ENCODE data around the gene MAP4K4.

The MAP4K4 gene

DNA sequence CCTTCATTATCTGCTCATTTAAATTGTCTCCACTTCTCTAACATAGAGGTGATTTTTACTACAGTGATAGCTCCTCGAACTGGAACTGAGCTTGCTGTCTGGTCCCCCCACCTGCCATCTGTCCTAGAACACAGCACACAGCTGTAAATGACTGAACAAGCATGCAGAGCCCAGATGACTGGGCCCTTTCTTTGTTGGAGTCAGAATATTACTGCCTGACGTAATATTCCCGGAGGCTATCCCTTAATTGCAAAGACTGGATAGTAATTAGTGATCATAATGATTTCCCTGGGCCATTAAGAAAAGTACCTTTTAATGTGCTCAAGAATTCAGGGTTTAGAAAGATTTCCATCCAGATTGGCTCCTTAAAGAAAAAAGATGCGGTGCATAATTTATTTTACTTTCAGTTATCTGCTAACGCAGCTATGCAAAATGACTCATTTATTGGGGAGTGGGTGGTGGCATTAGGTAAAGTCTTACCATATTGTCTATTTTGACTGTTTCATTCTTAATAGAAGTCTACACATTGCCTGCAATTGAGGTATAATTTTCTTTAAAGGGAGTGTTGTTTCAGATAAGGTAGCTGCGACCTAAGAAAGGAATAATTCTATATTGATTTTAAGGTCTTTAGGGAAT, 84.4 kb downstream of the MAP4K4 start:
- no peak overlapping the region for H2AK5ac ChIP-seq (ENCODE audit: low read depth, low read length)
- DNase-seq (ENCODE audit: low spot score): no peak
- H3K27ac ChIP-seq (replicated peaks; ENCODE audit: low read length): no peak overlapping the region
- no peak overlapping the region for H2AFZ ChIP-seq (ENCODE audit: low read length)
- no peak overlapping the region for H3K23ac ChIP-seq (ENCODE audit: low read depth, low read length, poor library complexity)
- H3K9ac ChIP-seq (ENCODE audit: low read depth, low read length, poor library complexity): no peak overlapping the region
- WGBS, 2 donors (ENCODE audit: extremely low coverage in 2 of 2, insufficient read length in 2 of 2, insufficient replicate concordance in 1 of 2): no CpG with 5 or more reads among the region's 6 CpGs
- H3K79me1 ChIP-seq (ENCODE audit: low read depth, low read length): peaks cover 5% of the 10 kb centered on the region
- H2BK120ac ChIP-seq (ENCODE audit: low read depth, low read length): no peak overlapping the region
- no peaks in the 10 kb centered on the region for H3K36me3 ChIP-seq (replicated peaks in 1 of 2; ENCODE audit: control insufficient read depth in 2 of 2, insufficient read depth in 2 of 2, low read length in 2 of 2)
- no peak overlapping the region for H4K91ac ChIP-seq (ENCODE audit: low read depth, low read length, poor library complexity)
- no peak overlapping the region for H2BK5ac ChIP-seq (ENCODE audit: low read length)
- no peak overlapping the region for H3K4me2 ChIP-seq (ENCODE audit: insufficient read depth, low read length, poor library complexity, severe bottlenecking)
- no peak overlapping the region for H2BK15ac ChIP-seq (ENCODE audit: low read length)
- no peaks in the 10 kb centered on the region for H3K27me3 ChIP-seq (ENCODE audit: control insufficient read depth in 3 of 3, insufficient read depth in 3 of 3, low read depth in 1 of 3, low read length in 3 of 3)
- H3K4me3 ChIP-seq (ENCODE audit: low read length in 2 of 2): no peak overlapping the region
- H4K8ac ChIP-seq (ENCODE audit: low read depth, low read length): no peak overlapping the region
- no peaks in the 10 kb centered on the region for H3K9me3 ChIP-seq (replicated peaks in 1 of 2; ENCODE audit: control insufficient read depth in 2 of 2, insufficient read depth in 1 of 2, low read depth in 1 of 2, low read length in 2 of 2)
- H2BK12ac ChIP-seq (ENCODE audit: low read length): no peak overlapping the region
- H3K18ac ChIP-seq (ENCODE audit: low read length): no peak overlapping the region
- H3K4ac ChIP-seq (ENCODE audit: low read length): no peak overlapping the region
- H3K4me1 ChIP-seq (ENCODE audit: control insufficient read depth in 2 of 2, insufficient read depth in 1 of 2, low read depth in 1 of 2, low read length in 2 of 2): peaks cover 10 to 17% of the 10 kb centered on the region in 2 donors
- H3K14ac ChIP-seq (ENCODE audit: low read length): no peak overlapping the region

GRCh38 chr2:101782427-101782792, 84.9 kb downstream of the MAP4K4 start:
- Histone ChIP-seq H4K8ac (ENCODE audit: low read depth, low read length) (no peak overlapping the region), H3K9me3 (replicated peaks in 1 of 2; ENCODE audit: control insufficient read depth in 2 of 2, insufficient read depth in 1 of 2, low read depth in 1 of 2, low read length in 2 of 2) (no peaks in the 10 kb centered on the region), H2BK15ac (ENCODE audit: low read length) (no peak overlapping the region), H3K27ac (replicated peaks; ENCODE audit: low read length) (no peak overlapping the region), H3K4me3 (ENCODE audit: low read length in 2 of 2) (no peak overlapping the region), H3K4me2 (ENCODE audit: insufficient read depth, low read length, poor library complexity, severe bottlenecking) (no peak overlapping the region), H3K4ac (ENCODE audit: low read length) (no peak overlapping the region), H3K36me3 (replicated peaks in 1 of 2; ENCODE audit: control insufficient read depth in 2 of 2, insufficient read depth in 2 of 2, low read length in 2 of 2) (no peaks in the 10 kb centered on the region), H3K79me1 (ENCODE audit: low read depth, low read length) (peaks cover 5% of the 10 kb centered on the region), H3K9ac (ENCODE audit: low read depth, low read length, poor library complexity) (no peak overlapping the region), H3K23ac (ENCODE audit: low read depth, low read length, poor library complexity) (no peak overlapping the region), H2AK5ac (ENCODE audit: low read depth, low read length) (no peak overlapping the region), H3K4me1 (ENCODE audit: control insufficient read depth in 2 of 2, insufficient read depth in 1 of 2, low read depth in 1 of 2, low read length in 2 of 2) (peaks cover 10 to 13% of the 10 kb centered on the region in 2 donors), H4K91ac (ENCODE audit: low read depth, low read length, poor library complexity) (no peak overlapping the region), H3K14ac (ENCODE audit: low read length) (no peak overlapping the region), H3K27me3 (ENCODE audit: control insufficient read depth in 3 of 3, insufficient read depth in 3 of 3, low read depth in 1 of 3, low read length in 3 of 3) (no peaks in the 10 kb centered on the region), H3K18ac (ENCODE audit: low read length) (no peak overlapping the region), H2AFZ (ENCODE audit: low read length) (no peak overlapping the region), H2BK12ac (ENCODE audit: low read length) (no peak overlapping the region), H2BK120ac (ENCODE audit: low read depth, low read length) (no peak overlapping the region), H2BK5ac (ENCODE audit: low read length) (no peak overlapping the region)
- no peak for DNase-seq (ENCODE audit: low spot score)
- WGBS, 2 donors (ENCODE audit: extremely low coverage in 2 of 2, insufficient read length in 2 of 2, insufficient replicate concordance in 1 of 2): no CpG with 5 or more reads among the region's 5 CpGs

DNA sequence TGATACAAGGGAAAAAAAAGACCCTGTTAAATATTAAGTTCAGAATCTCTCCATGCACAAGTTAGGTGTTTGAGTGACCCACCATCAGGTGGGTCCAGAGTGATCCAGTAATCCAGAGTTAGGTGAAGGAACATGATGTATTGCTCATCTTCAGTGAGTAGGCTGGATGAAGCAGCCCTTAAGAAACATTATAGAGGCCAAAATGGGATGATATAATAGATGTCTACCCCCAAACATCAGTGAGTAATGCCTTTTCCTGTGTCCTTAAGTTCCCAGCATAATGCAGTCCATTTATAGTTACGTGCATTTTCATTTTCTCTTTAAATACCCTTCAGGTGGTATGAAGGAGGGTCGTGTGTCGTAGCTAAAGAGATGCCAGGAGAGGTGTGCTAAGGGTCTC, 89.6 kb downstream of the MAP4K4 start:
- no peak for DNase-seq (ENCODE audit: low spot score)

DNA sequence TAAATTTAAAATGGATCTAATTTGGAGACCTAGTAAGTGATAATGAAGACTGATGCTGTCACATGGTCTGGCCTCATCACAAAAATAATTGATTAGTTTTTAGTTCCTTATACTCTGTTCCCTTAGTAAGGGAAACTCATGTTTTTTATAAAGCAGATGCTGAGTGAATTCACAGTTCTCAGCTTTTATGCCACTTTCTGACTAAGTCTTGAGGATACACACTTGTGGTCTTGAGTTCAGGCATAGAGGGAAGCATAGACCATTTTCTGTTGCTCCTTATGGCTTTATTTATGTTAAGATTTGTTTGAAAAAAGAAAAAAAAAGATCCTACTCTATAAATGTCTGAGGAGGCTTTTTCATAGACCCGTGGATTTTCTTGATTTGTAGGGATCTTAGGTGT, 91.1 kb downstream of the MAP4K4 start:
- no peak for DNase-seq (ENCODE audit: low spot score)
- H3K9me3 ChIP-seq (replicated peaks in 1 of 2; ENCODE audit: control insufficient read depth in 2 of 2, insufficient read depth in 1 of 2, low read depth in 1 of 2, low read length in 2 of 2): no peaks in the 10 kb centered on the region

More for the DNA sequence above, 89.6 kb downstream of the MAP4K4 start:
- WGBS, 2 donors (ENCODE audit: extremely low coverage in 2 of 2, insufficient read length in 2 of 2, insufficient replicate concordance in 1 of 2): no CpG with 5 or more reads among the region's 3 CpGs
- Histone ChIP-seq H2BK15ac (ENCODE audit: low read length) (no peak overlapping the region), H4K91ac (ENCODE audit: low read depth, low read length, poor library complexity) (no peak overlapping the region), H2BK5ac (ENCODE audit: low read length) (no peak overlapping the region), H3K27me3 (ENCODE audit: control insufficient read depth in 3 of 3, insufficient read depth in 3 of 3, low read depth in 1 of 3, low read length in 3 of 3) (no peaks in the 10 kb centered on the region), H2BK12ac (ENCODE audit: low read length) (no peak overlapping the region), H3K4me1 (ENCODE audit: control insufficient read depth in 2 of 2, insufficient read depth in 1 of 2, low read depth in 1 of 2, low read length in 2 of 2) (no peaks in the 10 kb centered on the region), H3K79me1 (ENCODE audit: low read depth, low read length) (peaks cover 3% of the 10 kb centered on the region), H3K14ac (ENCODE audit: low read length) (no peak overlapping the region), H2AFZ (ENCODE audit: low read length) (no peak overlapping the region), H3K4me3 (ENCODE audit: low read length in 2 of 2) (no peak overlapping the region), H2BK120ac (ENCODE audit: low read depth, low read length) (no peak overlapping the region), H4K8ac (ENCODE audit: low read depth, low read length) (no peak overlapping the region), H3K23ac (ENCODE audit: low read depth, low read length, poor library complexity) (no peak overlapping the region), H3K9ac (ENCODE audit: low read depth, low read length, poor library complexity) (no peak overlapping the region), H2AK5ac (ENCODE audit: low read depth, low read length) (no peak overlapping the region), H3K18ac (ENCODE audit: low read length) (no peak overlapping the region), H3K4ac (ENCODE audit: low read length) (no peak overlapping the region), H3K27ac (replicated peaks; ENCODE audit: low read length) (no peak overlapping the region), H3K9me3 (replicated peaks in 1 of 2; ENCODE audit: control insufficient read depth in 2 of 2, insufficient read depth in 1 of 2, low read depth in 1 of 2, low read length in 2 of 2) (no peaks in the 10 kb centered on the region), H3K36me3 (replicated peaks in 1 of 2; ENCODE audit: control insufficient read depth in 2 of 2, insufficient read depth in 2 of 2, low read length in 2 of 2) (peaks cover 2 to 19% of the 10 kb centered on the region in 2 donors), H3K4me2 (ENCODE audit: insufficient read depth, low read length, poor library complexity, severe bottlenecking) (no peak overlapping the region)

More for the DNA sequence above, 91.1 kb downstream of the MAP4K4 start:
- Histone ChIP-seq H2BK120ac (ENCODE audit: low read depth, low read length) (no peak overlapping the region), H3K4me1 (ENCODE audit: control insufficient read depth in 2 of 2, insufficient read depth in 1 of 2, low read depth in 1 of 2, low read length in 2 of 2) (peaks cover 2% of the 10 kb centered on the region in 2 donors), H2AFZ (ENCODE audit: low read length) (no peak overlapping the region), H3K18ac (ENCODE audit: low read length) (no peak overlapping the region), H4K8ac (ENCODE audit: low read depth, low read length) (no peak overlapping the region), H3K79me1 (ENCODE audit: low read depth, low read length) (no peaks in the 10 kb centered on the region), H3K4ac (ENCODE audit: low read length) (no peak overlapping the region), H3K9ac (ENCODE audit: low read depth, low read length, poor library complexity) (no peak overlapping the region), H3K36me3 (replicated peaks in 1 of 2; ENCODE audit: control insufficient read depth in 2 of 2, insufficient read depth in 2 of 2, low read length in 2 of 2) (peaks cover 2 to 24% of the 10 kb centered on the region in 2 donors), H2BK12ac (ENCODE audit: low read length) (no peak overlapping the region), H2BK5ac (ENCODE audit: low read length) (no peak overlapping the region), H3K23ac (ENCODE audit: low read depth, low read length, poor library complexity) (no peak overlapping the region), H4K91ac (ENCODE audit: low read depth, low read length, poor library complexity) (no peak overlapping the region), H3K27me3 (ENCODE audit: control insufficient read depth in 3 of 3, insufficient read depth in 3 of 3, low read depth in 1 of 3, low read length in 3 of 3) (no peaks in the 10 kb centered on the region), H3K4me3 (ENCODE audit: low read length in 2 of 2) (no peak overlapping the region), H3K14ac (ENCODE audit: low read length) (no peak overlapping the region), H2AK5ac (ENCODE audit: low read depth, low read length) (no peak overlapping the region), H3K4me2 (ENCODE audit: insufficient read depth, low read length, poor library complexity, severe bottlenecking) (no peak overlapping the region), H2BK15ac (ENCODE audit: low read length) (no peak overlapping the region), H3K27ac (replicated peaks; ENCODE audit: low read length) (no peak overlapping the region)
- no CpG with 5 or more reads among the region's 1 CpG for WGBS, 2 donors (ENCODE audit: extremely low coverage in 2 of 2, insufficient read length in 2 of 2, insufficient replicate concordance in 1 of 2)
